ENCODE results near the gene ANKRD53. TPM values are rescaled to one million over a fixed set of nuclear protein-coding genes. Genes with fewer than 3 reads are reported as not detected.

The ANKRD53 gene
- total RNA-seq, 2 donors from 2014 or later = 0.36 to 0.74 TPM

DNA sequence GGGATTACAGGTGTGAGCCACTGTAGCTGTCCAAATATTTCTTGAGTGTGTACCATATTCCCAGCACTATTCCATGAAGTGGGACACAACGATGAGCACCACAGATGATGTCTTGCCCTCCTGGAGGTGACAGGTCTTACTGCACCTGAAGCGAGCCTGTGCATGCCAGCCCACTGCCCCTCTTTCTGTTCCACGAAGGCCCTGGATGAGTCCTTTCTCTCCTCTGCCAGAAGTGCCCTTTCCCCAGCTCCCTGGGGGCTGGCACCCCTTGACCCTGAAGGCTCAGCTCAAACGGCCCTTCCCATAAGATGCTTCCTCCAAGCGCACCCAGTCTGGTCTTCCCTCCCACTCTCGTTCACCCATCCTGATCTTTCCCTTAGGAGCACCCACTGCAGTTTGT lies 37.2 kb upstream of the ANKRD53 start:
- H3K4me1 ChIP-seq (replicated peaks) = no peaks in the 10 kb centered on the region
- WGBS = 70% methylated on average over 6 of the region's 6 CpGs
- intact Hi-C loops (cut with DNase I) = no loop called here
- DNase-seq (ENCODE audit: low spot score) = no peak
- H3K27ac ChIP-seq = no peak overlapping the region
- no peak overlapping the region for H3K4me3 ChIP-seq
- peaks cover 4% of the 10 kb centered on the region for H3K27me3 ChIP-seq (replicated peaks; ENCODE audit: insufficient read depth)
- no peak for TF ChIP-seq POLR2AphosphoS5 (IDR thresholded peaks at IDR 0.05)
- TF ChIP-seq, protein P1, sequence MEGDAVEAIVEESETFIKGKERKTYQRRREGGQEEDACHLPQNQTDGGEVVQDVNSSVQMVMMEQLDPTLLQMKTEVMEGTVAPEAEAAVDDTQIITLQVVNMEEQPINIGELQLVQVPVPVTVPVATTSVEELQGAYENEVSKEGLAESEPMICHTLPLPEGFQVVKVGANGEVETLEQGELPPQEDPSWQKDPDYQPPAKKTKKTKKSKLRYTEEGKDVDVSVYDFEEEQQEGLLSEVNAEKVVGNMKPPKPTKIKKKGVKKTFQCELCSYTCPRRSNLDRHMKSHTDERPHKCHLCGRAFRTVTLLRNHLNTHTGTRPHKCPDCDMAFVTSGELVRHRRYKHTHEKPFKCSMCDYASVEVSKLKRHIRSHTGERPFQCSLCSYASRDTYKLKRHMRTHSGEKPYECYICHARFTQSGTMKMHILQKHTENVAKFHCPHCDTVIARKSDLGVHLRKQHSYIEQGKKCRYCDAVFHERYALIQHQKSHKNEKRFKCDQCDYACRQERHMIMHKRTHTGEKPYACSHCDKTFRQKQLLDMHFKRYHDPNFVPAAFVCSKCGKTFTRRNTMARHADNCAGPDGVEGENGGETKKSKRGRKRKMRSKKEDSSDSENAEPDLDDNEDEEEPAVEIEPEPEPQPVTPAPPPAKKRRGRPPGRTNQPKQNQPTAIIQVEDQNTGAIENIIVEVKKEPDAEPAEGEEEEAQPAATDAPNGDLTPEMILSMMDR (IDR thresholded peaks at IDR 0.05) = no peak
- no peak for TF ChIP-seq POLR2A (IDR thresholded peaks at IDR 0.05)
- H3K9me3 ChIP-seq = no peaks in the 10 kb centered on the region
- no peaks in the 10 kb centered on the region for H3K36me3 ChIP-seq

DNA sequence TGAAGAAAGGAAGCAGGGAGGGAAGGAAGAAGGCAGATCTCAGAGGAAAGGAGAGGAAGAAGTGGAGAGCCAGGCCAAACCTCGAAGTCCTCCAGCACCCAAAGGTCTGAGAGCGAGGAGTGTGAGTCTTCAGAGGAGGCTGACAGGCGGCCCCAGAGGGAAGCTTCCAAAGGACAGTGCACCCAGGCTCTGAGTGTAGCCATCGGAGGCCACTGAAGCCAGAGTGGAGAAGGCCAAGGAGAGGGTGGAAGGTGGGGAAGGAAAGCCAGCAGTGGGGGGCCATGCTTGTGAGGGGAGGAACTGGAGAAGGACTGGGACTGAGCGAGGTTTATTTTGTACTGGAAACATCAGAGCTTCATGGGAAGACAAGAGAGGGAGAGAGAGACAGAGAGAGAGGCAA lies 36.7 kb upstream of the ANKRD53 start:
- intact Hi-C loops (cut with DNase I) = no loop called here
- 88% methylated on average over 5 of the region's 5 CpGs for WGBS
- DNase-seq (ENCODE audit: low spot score) = no peak

DNA sequence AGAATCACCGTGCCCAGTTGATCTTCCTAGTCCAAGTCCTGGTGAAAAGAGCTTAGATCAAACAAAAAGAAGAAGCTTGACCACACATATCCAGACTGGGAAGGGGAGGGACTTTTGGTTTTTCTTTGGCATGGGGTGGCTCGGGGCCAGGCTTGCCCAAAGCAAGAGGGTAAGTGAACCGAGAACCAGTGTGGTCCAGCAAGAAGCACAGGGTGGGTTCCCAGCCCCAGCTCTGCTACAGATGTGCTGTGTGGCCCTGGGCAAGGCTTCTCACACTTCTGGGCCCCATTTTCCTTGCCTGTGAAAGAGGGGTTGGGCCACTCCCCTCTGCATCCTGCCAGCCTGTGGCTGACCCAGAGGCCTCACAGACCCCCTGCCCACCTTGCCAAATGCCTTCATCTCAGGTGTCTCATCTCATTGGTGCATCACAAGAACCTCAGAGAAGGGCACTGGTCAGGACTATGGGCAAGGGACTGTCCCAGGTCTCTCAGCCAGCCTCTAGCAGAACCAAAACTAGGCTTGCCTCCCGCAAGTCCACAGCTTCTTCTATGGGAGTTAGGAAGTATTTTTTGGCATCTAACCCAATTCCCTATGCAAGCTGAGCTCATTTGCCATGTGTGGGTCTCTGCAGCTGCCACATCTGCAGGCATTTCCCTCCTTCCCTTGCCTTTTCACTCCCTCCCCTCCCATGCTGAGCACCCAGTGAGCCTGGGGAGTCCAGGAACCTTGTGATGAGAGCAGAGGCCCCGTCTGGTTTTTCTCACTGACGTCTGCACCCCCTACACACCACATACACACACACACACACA lies 35.8 kb upstream of the ANKRD53 start:
- TF ChIP-seq, protein P1 (IDR thresholded peaks at IDR 0.05) = no peak
- no peak for TF ChIP-seq POLR2A (IDR thresholded peaks at IDR 0.05)
- no peak for TF ChIP-seq POLR2AphosphoS5 (IDR thresholded peaks at IDR 0.05)
- Histone ChIP-seq H3K36me3 (no peaks in the 10 kb centered on the region), H3K9me3 (no peaks in the 10 kb centered on the region), H3K4me1 (replicated peaks) (no peaks in the 10 kb centered on the region), H3K27ac (no peak overlapping the region), H3K27me3 (replicated peaks; ENCODE audit: insufficient read depth) (peaks cover 4% of the 10 kb centered on the region), H3K4me3 (no peak overlapping the region)
- DNase-seq (ENCODE audit: low spot score) = no peak
- WGBS = 66% methylated on average over 6 of the region's 6 CpGs
- intact Hi-C loops (cut with DNase I) = no loop called here

More for the DNA sequence above, 36.7 kb upstream of the ANKRD53 start:
- Histone ChIP-seq H3K27me3 (replicated peaks; ENCODE audit: insufficient read depth) (peaks cover 4% of the 10 kb centered on the region), H3K9me3 (no peaks in the 10 kb centered on the region), H3K36me3 (no peaks in the 10 kb centered on the region), H3K4me1 (replicated peaks) (no peaks in the 10 kb centered on the region), H3K27ac (no peak overlapping the region), H3K4me3 (no peak overlapping the region)
- TF ChIP-seq POLR2A (IDR thresholded peaks at IDR 0.05) = no peak
- TF ChIP-seq POLR2AphosphoS5 (IDR thresholded peaks at IDR 0.05) = no peak
- TF ChIP-seq, protein P1 (IDR thresholded peaks at IDR 0.05) = no peak

DNA sequence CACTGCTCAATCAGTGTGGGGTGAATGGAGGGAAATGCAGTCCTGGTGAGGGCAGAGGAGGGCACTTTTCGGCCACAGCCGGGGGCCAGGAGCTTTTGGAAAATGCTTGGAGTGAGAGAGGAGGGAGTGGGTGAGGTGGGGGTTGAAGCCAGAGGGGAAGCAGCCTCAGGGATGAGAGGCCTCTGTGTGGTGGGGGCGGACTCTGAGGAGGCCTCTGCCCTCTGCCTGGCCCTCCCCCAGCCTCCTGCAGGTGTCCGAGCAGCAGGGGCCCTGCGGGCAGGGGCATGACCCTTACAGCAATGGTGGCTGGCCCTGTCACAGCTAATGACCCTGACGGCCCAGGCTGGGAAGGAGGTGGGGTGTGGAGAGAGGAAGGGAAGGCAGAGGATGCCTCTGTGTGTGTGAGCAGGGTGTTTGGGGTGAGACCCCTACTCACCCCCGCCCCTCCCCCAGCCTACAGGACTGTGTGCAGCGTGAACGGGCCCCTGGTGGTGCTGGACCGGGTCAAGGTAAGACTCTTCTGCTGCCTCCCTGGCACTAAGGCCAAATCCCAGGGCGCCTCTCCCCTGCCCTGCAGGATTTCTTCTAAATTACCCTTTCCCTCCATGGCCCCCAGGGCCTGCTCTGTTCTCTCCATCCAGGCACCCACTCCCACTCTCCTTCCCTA lies 35.1 kb upstream of the ANKRD53 start:
- no peak overlapping the region for H3K27ac ChIP-seq
- 83% methylated on average over 11 of the region's 11 CpGs for WGBS
- intact Hi-C loops (cut with DNase I) = no loop called here
- H3K36me3 ChIP-seq = no peaks in the 10 kb centered on the region
- H3K27me3 ChIP-seq (replicated peaks; ENCODE audit: insufficient read depth) = peaks cover 4% of the 10 kb centered on the region
- H3K4me3 ChIP-seq = no peak overlapping the region
- DNase-seq (ENCODE audit: low spot score) = no peak
- H3K9me3 ChIP-seq = no peaks in the 10 kb centered on the region
- TF ChIP-seq POLR2A (IDR thresholded peaks at IDR 0.05) = no peak
- H3K4me1 ChIP-seq (replicated peaks) = no peaks in the 10 kb centered on the region

DNA sequence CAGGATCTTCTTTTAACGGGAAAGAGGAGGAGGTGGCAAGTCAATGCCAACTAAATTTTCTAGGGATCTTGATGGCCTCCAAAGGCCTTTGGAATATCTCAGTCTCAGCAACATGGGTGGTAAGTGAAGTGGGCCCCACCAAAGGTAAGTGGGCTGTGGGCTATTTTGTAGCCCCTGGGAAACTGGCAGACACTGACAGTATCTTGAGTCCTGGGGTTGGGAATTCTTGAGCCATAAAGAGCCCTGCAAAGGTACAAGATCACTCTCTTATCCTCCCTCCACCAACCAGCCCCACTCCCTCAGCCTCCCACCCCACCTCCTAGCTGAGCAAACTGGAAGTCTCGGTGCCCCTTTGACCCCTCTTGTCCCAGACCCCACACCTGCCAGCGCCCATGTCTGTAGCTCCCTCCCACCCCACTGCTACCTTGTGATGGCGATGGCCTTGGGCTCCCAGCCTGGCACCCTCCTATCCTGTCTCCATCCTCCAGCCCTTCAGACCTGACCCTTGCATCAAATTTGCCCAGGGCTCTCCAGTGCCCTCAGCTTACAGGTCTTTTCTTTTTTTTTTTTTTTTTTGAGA lies 34.2 kb upstream of the ANKRD53 start:
- intact Hi-C loops (cut with DNase I) = no loop called here
- TF ChIP-seq POLR2AphosphoS5 (IDR thresholded peaks at IDR 0.05) = no peak
- no peak for TF ChIP-seq POLR2A (IDR thresholded peaks at IDR 0.05)
- TF ChIP-seq, protein P1 (IDR thresholded peaks at IDR 0.05) = no peak
- Histone ChIP-seq H3K9me3 (no peaks in the 10 kb centered on the region), H3K27ac (no peak overlapping the region), H3K27me3 (replicated peaks; ENCODE audit: insufficient read depth) (no peaks in the 10 kb centered on the region), H3K4me3 (no peak overlapping the region), H3K4me1 (replicated peaks) (no peaks in the 10 kb centered on the region), H3K36me3 (no peaks in the 10 kb centered on the region)
- no peak for DNase-seq (ENCODE audit: low spot score)
- WGBS = 74% methylated on average over 4 of the region's 4 CpGs
